Activated T-cell treated with anti-CD3 and anti-CD28 coated beads, Interleukin-2, amount 50 U/mL, for 24 hours (primary cell): ENCODE data around the gene ITIH1.
"Not testable (repeated sequence)": the region's sequence is repeated elsewhere in the genome, so short reads cannot be mapped to it uniquely, and the experiment has no call there.

Experiments
- DNase-seq: peaks from one replicate; pipeline ENCODE4 v3.0.0-alpha.2; 2020
- H3K27ac Mint-ChIP-seq: 2 replicates; pipeline ENCODE4 v1.8.0; 2020; ENCODE audit warnings: mild to moderate bottlenecking, mixed read lengths
- H3K27me3 Mint-ChIP-seq: 2 replicates; pipeline ENCODE4 v1.8.0; 2020; ENCODE audit warnings: mixed read lengths
- H3K36me3 Mint-ChIP-seq: 2 replicates; pipeline ENCODE4 v1.8.0; 2020; ENCODE audit warnings: low read depth, mixed read lengths
- H3K4me1 Mint-ChIP-seq: 2 replicates; pipeline ENCODE4 v1.8.0; 2020; ENCODE audit warnings: low read depth, mixed read lengths
- H3K4me3 Mint-ChIP-seq: 2 replicates; pipeline ENCODE4 v1.8.0; 2020; ENCODE audit warnings: mild to moderate bottlenecking, moderate library complexity, mixed read lengths
- H3K9me3 Mint-ChIP-seq: 2 replicates; pipeline ENCODE4 v1.8.0; 2020; ENCODE audit warnings: mixed read lengths

Gene ITIH1

GRCh38 chr3:52777127-52777958, at the start of gene ITIH1:
Gene ITIH1 (plus strand): TSS chr3:52777599. CDS start chr3:52777616, 17 bp downstream.
- DNase-seq, result peak; percentile 13
- Mint-ChIP-seq H3K27me3 (peaks cover 10% of the 10 kb centered on the region), H3K4me1 (no peaks in the 10 kb centered on the region), H3K27ac (no peak within 1 kb of the TSS), H3K36me3 (no peaks in the 10 kb centered on the region), H3K4me3 (no peak within 1 kb of the TSS), H3K9me3 (no peaks in the 10 kb centered on the region)

- H3K27ac Mint-ChIP-seq, H3K27me3 Mint-ChIP-seq, H3K4me3 Mint-ChIP-seq, DNase-seq: not testable (repeated sequence)
- Mint-ChIP-seq H3K9me3 (peaks cover 26% of the 10 kb centered on the region), H3K36me3 (peaks cover 69% of the 10 kb centered on the region), H3K4me1 (peaks cover 13% of the 10 kb centered on the region)
These were observed 48.6 kb upstream of the ITIH1 start for GRCh38 chr3:52728753-52729152.

DNA sequence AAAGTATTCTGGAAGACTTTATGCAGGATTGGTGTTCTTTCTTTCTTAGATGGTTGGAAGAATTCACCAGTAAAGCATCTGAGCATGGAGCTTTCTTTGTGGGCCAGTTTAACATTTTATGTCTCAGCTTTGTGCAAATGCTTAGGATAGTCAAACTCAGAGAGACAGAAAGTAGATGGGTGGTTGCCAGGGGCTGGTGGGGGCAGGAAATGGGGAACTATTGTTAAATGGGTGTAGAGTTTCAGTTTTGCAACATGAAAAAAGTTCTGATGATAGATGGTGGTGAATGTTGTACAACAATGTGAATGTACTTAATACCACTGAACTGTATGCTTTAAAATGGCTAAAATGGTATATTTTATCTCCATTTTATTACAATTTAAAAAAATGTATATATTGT, 46.7 kb upstream of the ITIH1 start:
- Mint-ChIP-seq H3K36me3 (peaks cover 87% of the 10 kb centered on the region), H3K27me3 (no peaks in the 10 kb centered on the region), H3K27ac (peak overlapping the region; percentile 9), H3K9me3 (peaks cover 26% of the 10 kb centered on the region), H3K4me3 (no peak overlapping the region), H3K4me1 (peaks cover 13% of the 10 kb centered on the region)
- no peak for DNase-seq

DNA sequence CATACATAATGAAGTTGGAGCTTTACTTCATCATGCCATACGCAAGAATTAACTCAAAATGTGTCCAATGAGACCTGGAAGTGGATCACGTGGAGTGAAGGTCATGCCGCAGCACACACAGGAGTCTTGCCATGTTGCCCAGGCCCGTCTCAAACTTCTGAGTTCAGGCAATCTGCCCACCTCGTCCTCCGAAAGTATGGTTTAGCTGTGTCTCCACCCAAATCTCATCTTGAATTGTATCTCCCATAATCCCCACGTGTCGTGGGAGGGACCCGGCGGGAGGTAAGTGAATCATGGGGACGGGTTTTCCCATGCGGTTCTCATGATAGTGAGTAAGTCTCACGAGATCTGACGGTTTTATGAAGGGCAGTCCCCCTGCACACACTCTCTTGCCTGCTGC, 45.8 kb upstream of the ITIH1 start:
- peaks cover 13% of the 10 kb centered on the region for H3K4me1 Mint-ChIP-seq
- peaks cover 90% of the 10 kb centered on the region for H3K36me3 Mint-ChIP-seq
- H3K9me3 Mint-ChIP-seq, result peaks cover 26% of the 10 kb centered on the region
- H3K27ac Mint-ChIP-seq, result no peak overlapping the region
- H3K4me3 Mint-ChIP-seq, result no peak overlapping the region
- no peaks in the 10 kb centered on the region for H3K27me3 Mint-ChIP-seq
- DNase-seq, result no peak

DNA sequence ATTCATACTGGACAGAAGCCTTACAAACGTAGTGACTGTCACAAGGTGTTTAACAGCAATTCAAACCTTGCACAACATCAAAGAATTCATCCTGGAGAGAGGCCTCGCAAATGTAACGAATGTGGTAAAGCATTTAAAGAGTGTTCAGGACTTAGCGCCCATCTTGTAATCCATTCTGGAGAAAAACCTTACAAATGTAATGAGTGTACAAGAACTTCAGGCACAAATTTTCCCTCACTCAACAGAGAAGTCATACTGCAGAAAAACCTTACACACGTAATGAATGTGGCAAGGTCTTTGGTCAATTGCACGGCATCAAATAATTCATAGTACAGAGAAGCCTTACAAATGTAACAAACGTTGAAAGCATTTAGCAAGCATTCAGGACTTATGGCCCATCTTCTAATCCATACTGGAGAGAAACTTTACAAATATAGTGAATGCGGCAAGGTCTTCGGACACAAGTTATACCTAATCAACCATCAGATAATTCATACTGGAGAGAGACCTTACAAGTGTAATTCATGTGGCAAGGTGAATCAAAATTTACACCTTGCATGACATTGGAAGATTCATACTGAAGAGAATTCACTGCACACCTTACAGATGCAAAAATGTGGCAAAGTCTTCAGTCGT, 44.0 kb upstream of the ITIH1 start:
- Mint-ChIP-seq H3K27ac (no peak overlapping the region), H3K4me3 (no peak overlapping the region), H3K27me3 (no peaks in the 10 kb centered on the region), H3K9me3 (peaks cover 25% of the 10 kb centered on the region), H3K4me1 (peaks cover 13% of the 10 kb centered on the region), H3K36me3 (peaks cover 91% of the 10 kb centered on the region)
- no peak for DNase-seq

GRCh38 chr3:52739730-52740129, 37.7 kb upstream of the ITIH1 start:
- H3K27ac Mint-ChIP-seq, result no peak overlapping the region
- no peak for DNase-seq
- H3K4me1 Mint-ChIP-seq, result no peaks in the 10 kb centered on the region
- H3K27me3 Mint-ChIP-seq, result no peaks in the 10 kb centered on the region
- peaks cover 83% of the 10 kb centered on the region for H3K36me3 Mint-ChIP-seq
- no peak overlapping the region for H3K4me3 Mint-ChIP-seq
- no peaks in the 10 kb centered on the region for H3K9me3 Mint-ChIP-seq

- DNase-seq, result no peak
- Mint-ChIP-seq H3K4me1 (no peaks in the 10 kb centered on the region), H3K27me3 (no peaks in the 10 kb centered on the region), H3K36me3 (peaks cover 84% of the 10 kb centered on the region), H3K9me3 (no peaks in the 10 kb centered on the region), H3K4me3 (no peak overlapping the region), H3K27ac (no peak overlapping the region)
These were observed 34.9 kb upstream of the ITIH1 start for GRCh38 chr3:52742418-52743041.

DNA sequence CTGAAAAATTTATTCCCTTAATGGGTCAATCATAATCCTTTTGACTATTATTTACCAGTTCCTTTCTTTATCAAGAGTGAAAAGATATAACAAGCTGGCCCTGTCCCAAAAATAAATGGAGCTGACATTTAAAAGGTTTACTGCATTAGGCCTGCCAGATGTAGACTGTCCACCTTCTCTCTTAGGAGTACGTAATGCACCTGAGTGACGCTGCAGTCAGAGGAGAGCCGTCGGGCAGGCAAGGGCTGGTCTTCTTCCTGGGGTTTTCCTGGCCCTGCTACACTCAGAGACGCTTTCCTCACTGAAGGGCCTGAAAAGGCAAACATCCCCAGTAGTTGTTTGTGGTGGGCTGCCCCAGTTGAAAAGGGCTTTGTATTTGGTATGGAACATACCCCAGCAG, 34.2 kb upstream of the ITIH1 start:
- Mint-ChIP-seq H3K4me1 (no peaks in the 10 kb centered on the region), H3K36me3 (peaks cover 80% of the 10 kb centered on the region), H3K27ac (no peak overlapping the region), H3K4me3 (no peak overlapping the region), H3K9me3 (no peaks in the 10 kb centered on the region), H3K27me3 (no peaks in the 10 kb centered on the region)
- no peak for DNase-seq

DNA sequence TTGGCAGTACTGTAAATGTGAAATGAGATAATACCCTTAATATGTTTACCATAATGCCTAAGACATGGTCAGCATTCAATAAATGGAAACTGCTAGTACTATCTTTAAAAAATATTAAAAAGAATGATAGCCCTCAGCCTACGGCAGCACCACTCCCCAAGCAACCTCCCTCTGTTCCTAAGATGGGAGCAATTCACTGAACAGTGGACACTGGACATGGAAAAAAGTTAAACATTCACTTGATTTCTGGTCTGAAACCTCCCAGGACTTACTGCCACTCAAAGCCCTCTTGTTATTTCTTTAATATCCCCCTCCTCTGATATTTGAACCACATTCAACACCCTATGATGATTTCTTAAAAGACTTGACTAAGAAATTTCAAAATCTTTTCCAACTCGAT, 33.7 kb upstream of the ITIH1 start:
- peaks cover 82% of the 10 kb centered on the region for H3K36me3 Mint-ChIP-seq

GRCh38 chr3:52752045-52752660, 25.2 kb upstream of the ITIH1 start:
- peaks cover 73% of the 10 kb centered on the region for H3K36me3 Mint-ChIP-seq

More for the DNA sequence above, 33.7 kb upstream of the ITIH1 start:
- Mint-ChIP-seq H3K27me3 (no peaks in the 10 kb centered on the region), H3K4me3 (no peak overlapping the region), H3K4me1 (no peaks in the 10 kb centered on the region), H3K27ac (no peak overlapping the region), H3K9me3 (no peaks in the 10 kb centered on the region)
- DNase-seq, result no peak

GRCh38 chr3:52754373-52754772, 23.0 kb upstream of the ITIH1 start:
- Mint-ChIP-seq H3K36me3 (peaks cover 77% of the 10 kb centered on the region), H3K9me3 (no peaks in the 10 kb centered on the region), H3K27ac (no peak overlapping the region), H3K27me3 (no peaks in the 10 kb centered on the region), H3K4me1 (peaks cover 1% of the 10 kb centered on the region), H3K4me3 (no peak overlapping the region)
- DNase-seq, result no peak

More at GRCh38 chr3:52752045-52752660, 25.2 kb upstream of the ITIH1 start:
- Mint-ChIP-seq H3K27ac (no peak overlapping the region), H3K4me3 (no peak overlapping the region), H3K27me3 (no peaks in the 10 kb centered on the region), H3K9me3 (no peaks in the 10 kb centered on the region), H3K4me1 (no peaks in the 10 kb centered on the region)
- no peak for DNase-seq

GRCh38 chr3:52756141-52756540, 21.3 kb upstream of the ITIH1 start:
- Mint-ChIP-seq H3K4me1 (peaks cover 6% of the 10 kb centered on the region), H3K4me3 (no peak overlapping the region), H3K27ac (no peak overlapping the region), H3K36me3 (peaks cover 74% of the 10 kb centered on the region), H3K9me3 (no peaks in the 10 kb centered on the region), H3K27me3 (no peaks in the 10 kb centered on the region)
- no peak for DNase-seq

- no peak overlapping the region for H3K4me3 Mint-ChIP-seq
- H3K36me3 Mint-ChIP-seq, result peaks cover 85% of the 10 kb centered on the region
- H3K27me3 Mint-ChIP-seq, result no peaks in the 10 kb centered on the region
- H3K9me3 Mint-ChIP-seq, result no peaks in the 10 kb centered on the region
- DNase-seq, result no peak
- H3K4me1 Mint-ChIP-seq, result peaks cover 8% of the 10 kb centered on the region
- H3K27ac Mint-ChIP-seq, result no peak overlapping the region
These were observed 13.9 kb upstream of the ITIH1 start for GRCh38 chr3:52763466-52763865.

- H3K4me1 Mint-ChIP-seq, result peaks cover 26% of the 10 kb centered on the region
- no peaks in the 10 kb centered on the region for H3K27me3 Mint-ChIP-seq
- no peaks in the 10 kb centered on the region for H3K9me3 Mint-ChIP-seq
- peak overlapping the region; percentile 79 for H3K27ac Mint-ChIP-seq
- H3K36me3 Mint-ChIP-seq, result peaks cover 43% of the 10 kb centered on the region
- H3K4me3 Mint-ChIP-seq, result peak overlapping the region; percentile 87
- no peak for DNase-seq
These were observed 7.5 kb upstream of the ITIH1 start for GRCh38 chr3:52769786-52770455.
